Measurements from ENCODE around the gene PIGM.

DNA sequence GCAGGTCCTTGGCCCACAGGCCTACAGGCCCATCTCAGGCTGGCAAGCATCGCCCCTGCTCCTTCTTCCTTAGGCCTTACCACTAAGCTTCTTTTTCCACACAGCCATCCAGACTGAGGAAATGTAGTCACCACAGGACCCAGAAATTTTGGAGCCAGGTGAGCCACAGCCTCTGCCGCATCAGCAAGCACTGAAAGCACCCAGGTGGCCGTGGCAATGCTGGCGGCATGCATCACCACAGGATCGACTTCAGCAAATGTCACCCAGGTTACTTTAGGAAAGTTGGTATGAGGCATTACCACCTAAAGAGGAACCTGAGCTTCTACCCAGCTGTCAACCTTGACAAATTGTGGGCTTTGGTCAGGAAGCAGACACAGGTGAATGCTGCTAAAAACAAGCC, 11.6 kb downstream of the PIGM start:
- TF ChIP-seq POLR2A (IDR thresholded peaks at IDR 0.05), result no peak
- TF ChIP-seq, protein P1, sequence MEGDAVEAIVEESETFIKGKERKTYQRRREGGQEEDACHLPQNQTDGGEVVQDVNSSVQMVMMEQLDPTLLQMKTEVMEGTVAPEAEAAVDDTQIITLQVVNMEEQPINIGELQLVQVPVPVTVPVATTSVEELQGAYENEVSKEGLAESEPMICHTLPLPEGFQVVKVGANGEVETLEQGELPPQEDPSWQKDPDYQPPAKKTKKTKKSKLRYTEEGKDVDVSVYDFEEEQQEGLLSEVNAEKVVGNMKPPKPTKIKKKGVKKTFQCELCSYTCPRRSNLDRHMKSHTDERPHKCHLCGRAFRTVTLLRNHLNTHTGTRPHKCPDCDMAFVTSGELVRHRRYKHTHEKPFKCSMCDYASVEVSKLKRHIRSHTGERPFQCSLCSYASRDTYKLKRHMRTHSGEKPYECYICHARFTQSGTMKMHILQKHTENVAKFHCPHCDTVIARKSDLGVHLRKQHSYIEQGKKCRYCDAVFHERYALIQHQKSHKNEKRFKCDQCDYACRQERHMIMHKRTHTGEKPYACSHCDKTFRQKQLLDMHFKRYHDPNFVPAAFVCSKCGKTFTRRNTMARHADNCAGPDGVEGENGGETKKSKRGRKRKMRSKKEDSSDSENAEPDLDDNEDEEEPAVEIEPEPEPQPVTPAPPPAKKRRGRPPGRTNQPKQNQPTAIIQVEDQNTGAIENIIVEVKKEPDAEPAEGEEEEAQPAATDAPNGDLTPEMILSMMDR (IDR thresholded peaks at IDR 0.05), result no peak
- no peak for TF ChIP-seq POLR2AphosphoS5 (IDR thresholded peaks at IDR 0.05)
- no peak for TF ChIP-seq EP300 (IDR thresholded peaks at IDR 0.05; ENCODE audit: low read depth)

Data from transverse colon (tissue), 4 donors.